Thoracic aorta (tissue), 2 donors: ENCODE data around the gene SLC16A12. TPM values are rescaled to one million over a fixed set of nuclear protein-coding genes. Genes with fewer than 3 reads are reported as not detected.

ENCODE experiments used
- ATAC-seq: fragments of 150-250 bp; one replicate; pipeline ENCODE4 v1.8.0; 2017; ENCODE audit warnings: low read depth; ENCODE audit not compliant: insufficient number of reproducible peaks, low FRiP score
- DNase-seq: peaks from one replicate; pipeline ENCODE4 v3.0.0-alpha.2; 2020; ENCODE audit warnings: low spot score
- H3K27ac ChIP-seq, 2 donors: fragments of 200-600 bp; sonication (generic); 1 replicate in 1 of 2; 2 replicates in 1 of 2; pipeline ENCODE4 v1.5.1; 2016; ENCODE audit warnings: mild to moderate bottlenecking in 2 of 2, moderate library complexity in 2 of 2
- H3K27me3 ChIP-seq: fragments of 200-600 bp; sonication (generic); replicated peaks from 2 replicates; pipeline ENCODE4 v1.6.0; 2016; ENCODE audit warnings: mild to moderate bottlenecking; ENCODE audit not compliant: insufficient read depth
- H3K36me3 ChIP-seq: fragments of 200-600 bp; sonication (generic); one replicate; pipeline ENCODE4 v1.5.1; 2016
- H3K4me1 ChIP-seq, 2 donors: fragments of 200-600 bp; sonication (generic); 1 replicate in 1 of 2; 2 replicates in 1 of 2; pipeline versions ENCODE4 v1.5.1 to v1.6.0; 2016; ENCODE audit warnings: low read depth in 2 of 2, mild to moderate bottlenecking in 1 of 2; ENCODE audit not compliant: control insufficient read depth in 1 of 2
- H3K4me3 ChIP-seq: fragments of 200-600 bp; sonication (generic); 2 replicates; pipeline ENCODE4 v1.5.1; 2016; ENCODE audit warnings: mild to moderate bottlenecking
- H3K9me3 ChIP-seq: fragments of 200-600 bp; sonication (generic); 2 replicates; pipeline ENCODE4 v1.5.1; 2016
- total RNA-seq, 2 donors: library from RNA; depleted of rRNA; stranded (reverse); fragments of >200 nt; gene quantifications; one replicate each; pipeline versions ENCODE4 v1.1.0 to v1.2.3, GENCODE V29; 2016
- TF ChIP-seq, protein P1 (sequence below): fragments of 200-600 bp; sonication (generic); IDR thresholded peaks from one replicate; pipeline ENCODE4 v1.5.1; 2019; ENCODE audit warnings: antibody characterized with exemption

The SLC16A12 gene
- total RNA-seq, 2 donors from 2014 or later: 1.2 to 1.5 TPM

DNA sequence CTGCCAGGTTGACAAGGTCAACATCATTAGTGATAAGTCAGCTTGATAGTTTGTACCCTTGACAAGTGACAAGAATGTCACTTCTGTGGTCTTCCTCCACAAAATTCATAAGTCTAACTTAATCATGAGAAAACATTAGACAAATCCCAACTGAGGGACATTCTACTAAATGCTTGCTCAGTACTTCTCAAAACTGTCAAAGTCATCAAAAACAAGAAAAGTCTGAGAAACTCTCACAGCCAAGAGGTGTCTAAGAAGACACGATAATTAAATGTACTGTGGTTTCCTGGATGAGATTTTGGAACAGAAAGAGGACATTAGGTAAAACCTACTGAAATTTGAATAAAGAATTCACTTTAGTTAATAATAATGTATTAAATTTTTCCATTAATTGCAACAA lies 29.8 kb upstream of the SLC16A12 start:
- H3K27ac ChIP-seq: no peak overlapping the region
- H3K36me3 ChIP-seq: no peaks in the 10 kb centered on the region
- TF ChIP-seq, protein P1, sequence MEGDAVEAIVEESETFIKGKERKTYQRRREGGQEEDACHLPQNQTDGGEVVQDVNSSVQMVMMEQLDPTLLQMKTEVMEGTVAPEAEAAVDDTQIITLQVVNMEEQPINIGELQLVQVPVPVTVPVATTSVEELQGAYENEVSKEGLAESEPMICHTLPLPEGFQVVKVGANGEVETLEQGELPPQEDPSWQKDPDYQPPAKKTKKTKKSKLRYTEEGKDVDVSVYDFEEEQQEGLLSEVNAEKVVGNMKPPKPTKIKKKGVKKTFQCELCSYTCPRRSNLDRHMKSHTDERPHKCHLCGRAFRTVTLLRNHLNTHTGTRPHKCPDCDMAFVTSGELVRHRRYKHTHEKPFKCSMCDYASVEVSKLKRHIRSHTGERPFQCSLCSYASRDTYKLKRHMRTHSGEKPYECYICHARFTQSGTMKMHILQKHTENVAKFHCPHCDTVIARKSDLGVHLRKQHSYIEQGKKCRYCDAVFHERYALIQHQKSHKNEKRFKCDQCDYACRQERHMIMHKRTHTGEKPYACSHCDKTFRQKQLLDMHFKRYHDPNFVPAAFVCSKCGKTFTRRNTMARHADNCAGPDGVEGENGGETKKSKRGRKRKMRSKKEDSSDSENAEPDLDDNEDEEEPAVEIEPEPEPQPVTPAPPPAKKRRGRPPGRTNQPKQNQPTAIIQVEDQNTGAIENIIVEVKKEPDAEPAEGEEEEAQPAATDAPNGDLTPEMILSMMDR: no peak
- H3K9me3 ChIP-seq: no peaks in the 10 kb centered on the region
- no peak for ATAC-seq
- no peaks in the 10 kb centered on the region for H3K27me3 ChIP-seq
- no peak for DNase-seq
- H3K4me1 ChIP-seq: no peaks in the 10 kb centered on the region
- no peak overlapping the region for H3K4me3 ChIP-seq

DNA sequence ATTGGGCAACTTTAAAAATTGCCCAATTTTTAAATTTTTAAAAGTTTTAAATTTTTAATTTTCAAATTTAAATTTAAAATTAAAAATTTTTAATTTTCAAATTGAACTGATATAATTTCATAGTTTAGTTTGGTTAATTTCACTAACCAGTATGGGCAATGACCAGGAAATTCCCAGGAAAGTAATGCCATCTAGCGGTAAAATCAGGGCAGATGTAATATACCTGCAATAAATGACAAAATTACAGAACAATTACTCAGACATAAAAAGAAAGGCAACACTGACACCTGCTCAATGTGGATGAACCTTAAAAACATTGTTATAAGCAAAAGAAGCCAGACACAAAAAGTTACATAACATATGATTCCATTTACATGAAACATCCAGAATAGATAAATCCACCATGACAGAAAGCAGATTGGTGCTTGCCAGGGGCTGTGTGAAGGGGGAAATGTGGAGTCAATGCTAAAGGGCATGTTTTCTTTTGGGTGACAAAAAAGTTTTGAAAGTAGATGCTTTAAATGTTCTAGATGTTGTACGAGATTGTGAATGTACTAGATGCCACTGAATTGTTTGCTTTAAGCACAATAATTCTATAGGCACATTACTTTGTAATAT lies 28.6 kb upstream of the SLC16A12 start:
- H3K4me1 ChIP-seq: no peaks in the 10 kb centered on the region
- TF ChIP-seq, protein P1: peak; percentile 77
- H3K9me3 ChIP-seq: no peaks in the 10 kb centered on the region
- no peaks in the 10 kb centered on the region for H3K27me3 ChIP-seq
- no peaks in the 10 kb centered on the region for H3K36me3 ChIP-seq
- no peak overlapping the region for H3K4me3 ChIP-seq
- H3K27ac ChIP-seq: no peak overlapping the region
- DNase-seq (no peak), ATAC-seq (no peak)

DNA sequence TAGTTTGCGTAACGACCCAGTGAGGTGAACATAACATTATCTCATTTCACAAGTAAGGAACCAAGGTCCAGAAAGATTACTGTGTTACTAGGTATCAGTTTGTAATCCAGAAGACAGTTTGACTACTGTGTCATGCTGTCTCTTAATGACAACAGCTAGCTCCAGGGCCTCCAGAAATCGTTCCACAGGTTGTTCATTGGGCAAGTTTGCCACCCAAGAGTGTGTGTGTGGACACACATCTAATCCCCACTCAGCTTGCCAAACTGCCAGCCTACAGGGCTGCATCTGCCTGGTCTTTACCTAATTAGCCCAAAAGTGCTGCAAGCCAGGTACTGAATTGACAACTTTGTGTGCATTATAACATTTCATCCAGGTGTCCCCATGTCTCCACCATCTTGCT lies 27.9 kb upstream of the SLC16A12 start:
- TF ChIP-seq, protein P1: no peak
- H3K27me3 ChIP-seq: no peaks in the 10 kb centered on the region
- DNase-seq (no peak), ATAC-seq (no peak)
- no peaks in the 10 kb centered on the region for H3K4me1 ChIP-seq
- no peak overlapping the region for H3K4me3 ChIP-seq
- H3K36me3 ChIP-seq: no peaks in the 10 kb centered on the region
- H3K9me3 ChIP-seq: no peaks in the 10 kb centered on the region
- no peak overlapping the region for H3K27ac ChIP-seq

DNA sequence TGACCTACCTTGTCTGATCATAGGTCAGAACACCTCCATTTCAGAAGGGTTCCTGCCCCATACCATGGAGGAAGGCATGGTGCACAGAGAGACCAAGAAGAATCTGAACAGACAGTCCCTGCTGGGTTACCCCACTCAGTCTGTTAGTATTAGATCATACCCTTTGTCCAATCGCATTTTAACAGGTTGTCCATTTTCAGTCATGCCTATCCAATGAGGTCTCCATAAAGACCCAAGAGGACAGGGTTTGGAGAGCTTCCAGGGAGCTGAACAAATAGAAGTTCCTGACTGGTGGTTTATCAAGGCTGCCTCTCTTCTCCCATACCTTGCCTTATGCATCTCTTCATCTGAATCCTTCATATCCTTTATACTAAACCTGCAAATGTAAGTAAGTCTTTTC lies 21.2 kb upstream of the SLC16A12 start:
- Histone ChIP-seq H3K27me3 (no peaks in the 10 kb centered on the region), H3K4me1 (peaks cover 0 to 11% of the 10 kb centered on the region in 2 donors), H3K36me3 (no peaks in the 10 kb centered on the region), H3K9me3 (no peaks in the 10 kb centered on the region), H3K4me3 (no peak overlapping the region), H3K27ac (no peak overlapping the region)
- TF ChIP-seq, protein P1: no peak
- no peak for ATAC-seq
- no peak for DNase-seq

DNA sequence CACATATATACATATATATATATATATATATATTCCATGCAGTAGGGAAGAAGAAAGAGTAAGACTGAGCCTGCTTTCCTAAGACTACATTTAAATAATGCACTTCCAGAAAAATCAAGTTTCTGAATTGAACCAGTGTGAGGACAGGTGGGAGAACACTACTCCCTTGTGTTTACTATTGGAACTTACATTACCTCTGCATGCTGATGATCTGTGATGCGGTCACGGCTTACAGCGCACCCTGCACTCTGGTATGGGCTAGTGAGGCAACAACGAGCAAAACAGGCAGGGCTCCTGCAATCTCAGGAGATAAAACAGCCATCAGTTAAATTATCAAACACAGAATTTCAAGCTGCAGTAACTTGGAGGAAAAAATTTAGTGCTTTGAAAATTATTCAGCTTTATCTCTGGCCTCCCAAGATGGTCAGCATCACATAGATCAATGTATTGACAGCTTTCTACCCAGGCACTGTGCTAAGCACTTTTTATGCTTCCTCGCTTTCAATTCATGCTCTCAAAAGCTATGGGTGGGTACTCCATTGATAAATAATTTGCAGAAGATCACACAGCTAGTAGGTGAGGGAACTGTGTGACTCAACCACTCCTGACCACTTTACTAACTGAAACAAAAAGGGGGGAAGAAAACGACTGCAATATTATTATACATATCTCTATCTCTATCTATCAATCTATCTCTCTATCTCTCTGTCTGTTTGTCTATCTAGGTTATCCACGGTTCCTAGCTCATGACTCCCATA lies 20.5 kb upstream of the SLC16A12 start:
- ATAC-seq (no peak), DNase-seq (no peak)
- Histone ChIP-seq H3K4me1 (peaks cover 0 to 11% of the 10 kb centered on the region in 2 donors), H3K9me3 (no peaks in the 10 kb centered on the region), H3K27ac (no peak overlapping the region), H3K4me3 (no peak overlapping the region), H3K27me3 (no peaks in the 10 kb centered on the region), H3K36me3 (no peaks in the 10 kb centered on the region)
- TF ChIP-seq, protein P1: no peak
